SK-N-MC (cell line): ENCODE data around the gene CD300E.
"Not testable (repeated sequence)": the region's sequence is repeated elsewhere in the genome, so short reads cannot be mapped to it uniquely, and the experiment has no call there.

Experiments
- DNase-seq: peaks from one replicate; pipeline ENCODE4 v3.0.0-alpha.2; 2011; ENCODE audit warnings: low read depth, low spot score
- H3K27ac ChIP-seq: fragments of 200-600 bp; sonication (generic); 2 replicates; pipeline ENCODE4 v1.5.1; 2016; ENCODE audit warnings: mixed run types
- H3K36me3 ChIP-seq: fragments of 200-600 bp; sonication (generic); 2 replicates; pipeline ENCODE4 v1.6.1; 2017; ENCODE audit warnings: antibody characterized with exemption, low read length, mixed read lengths; ENCODE audit not compliant: insufficient read depth
- H3K4me3 ChIP-seq: fragments of 200-600 bp; sonication (generic); 2 replicates; pipeline ENCODE4 v1.5.1; 2016
- H3K9ac ChIP-seq: fragments of 200-600 bp; sonication (generic); 2 replicates; pipeline ENCODE4 v1.8.0; 2017; ENCODE audit warnings: mixed run types, mixed read lengths; ENCODE audit not compliant: insufficient read length
- H3K9me3 ChIP-seq: fragments of 200-600 bp; sonication (generic); 2 replicates; pipeline ENCODE4 v1.6.1; 2017; ENCODE audit warnings: low read depth, mild to moderate bottlenecking, antibody characterized with exemption, low read length, moderate library complexity, mixed read lengths
- EZH2 ChIP-seq: fragments of 200-600 bp; sonication (generic); IDR thresholded peaks from one replicate; pipeline ENCODE4 v1.6.1; 2017; ENCODE audit warnings: antibody characterized with exemption
- FOXP2 ChIP-seq: optimal IDR thresholded peaks from 2 replicates; pipeline ENCODE3; 2011; ENCODE audit warnings: mild to moderate bottlenecking, moderate library complexity; ENCODE audit not compliant: insufficient read depth; ENCODE audit errors: extremely low read length, control extremely low read depth
- POLR2AphosphoS5 ChIP-seq: IDR thresholded peaks from 2 replicates; pipeline ENCODE4 v1.6.1; 2012; ENCODE audit warnings: mild to moderate bottlenecking, low read depth, low read length, borderline replicate concordance

The CD300E gene

GRCh38 chr17:74641224-74641957 lies 17.9 kb upstream of the CD300E start:
- Histone ChIP-seq H3K9me3 (no peaks in the 10 kb centered on the region), H3K27ac (no peak overlapping the region), H3K9ac (no peak overlapping the region), H3K36me3 (no peaks in the 10 kb centered on the region), H3K4me3 (no peak overlapping the region)
- TF ChIP-seq POLR2AphosphoS5 (no peak), FOXP2 (no peak), EZH2 (no peak)
- DNase-seq = no peak

GRCh38 chr17:74639704-74640151 lies 16.2 kb upstream of the CD300E start:
- no peak overlapping the region for H3K27ac ChIP-seq
- no peak overlapping the region for H3K9ac ChIP-seq
- H3K36me3 ChIP-seq = no peaks in the 10 kb centered on the region
- no peaks in the 10 kb centered on the region for H3K9me3 ChIP-seq
- TF ChIP-seq POLR2AphosphoS5 (no peak), FOXP2 (no peak), EZH2 (no peak)
- DNase-seq = no peak
- H3K4me3 ChIP-seq = no peak overlapping the region

GRCh38 chr17:74637926-74638325 lies 14.4 kb upstream of the CD300E start:
- no peaks in the 10 kb centered on the region for H3K9me3 ChIP-seq
- H3K4me3 ChIP-seq = no peak overlapping the region
- no peak for DNase-seq
- no peak overlapping the region for H3K27ac ChIP-seq
- TF ChIP-seq EZH2 = no peak
- TF ChIP-seq POLR2AphosphoS5 = no peak
- no peak for TF ChIP-seq FOXP2
- no peak overlapping the region for H3K9ac ChIP-seq
- no peaks in the 10 kb centered on the region for H3K36me3 ChIP-seq

- no peak overlapping the region for H3K9ac ChIP-seq
- H3K9me3 ChIP-seq = no peaks in the 10 kb centered on the region
- H3K4me3 ChIP-seq = no peak overlapping the region
- H3K36me3 ChIP-seq = no peaks in the 10 kb centered on the region
- TF ChIP-seq FOXP2 (no peak), POLR2AphosphoS5 (no peak)
- H3K27ac ChIP-seq = no peak overlapping the region
- DNase-seq = no peak
These were observed 13.7 kb upstream of the CD300E start for GRCh38 chr17:74637265-74637664.

- not testable (repeated sequence) for H3K36me3 ChIP-seq, DNase-seq, H3K9me3 ChIP-seq, H3K27ac ChIP-seq, H3K9ac ChIP-seq, H3K4me3 ChIP-seq
These were observed 13.1 kb upstream of the CD300E start for GRCh38 chr17:74636541-74637085.

GRCh38 chr17:74635418-74635817 lies 11.9 kb upstream of the CD300E start:
- no peak overlapping the region for H3K9ac ChIP-seq
- no peaks in the 10 kb centered on the region for H3K36me3 ChIP-seq
- H3K4me3 ChIP-seq = no peak overlapping the region
- DNase-seq = no peak
- TF ChIP-seq FOXP2 = no peak
- TF ChIP-seq EZH2 = no peak
- TF ChIP-seq POLR2AphosphoS5 = no peak
- H3K9me3 ChIP-seq = no peaks in the 10 kb centered on the region
- H3K27ac ChIP-seq = no peak overlapping the region

GRCh38 chr17:74633326-74633725 lies 9.8 kb upstream of the CD300E start:
- Histone ChIP-seq H3K9me3 (no peaks in the 10 kb centered on the region), H3K36me3 (no peaks in the 10 kb centered on the region), H3K9ac (no peak overlapping the region), H3K4me3 (no peak overlapping the region), H3K27ac (no peak overlapping the region)
- TF ChIP-seq EZH2 (no peak), POLR2AphosphoS5 (no peak), FOXP2 (no peak)
- no peak for DNase-seq

- H3K27ac ChIP-seq = no peak overlapping the region
- no peak overlapping the region for H3K9ac ChIP-seq
- no peak for DNase-seq
- H3K4me3 ChIP-seq = no peak overlapping the region
- TF ChIP-seq EZH2 (no peak), FOXP2 (no peak), POLR2AphosphoS5 (no peak)
- H3K36me3 ChIP-seq = no peaks in the 10 kb centered on the region
- no peaks in the 10 kb centered on the region for H3K9me3 ChIP-seq
These were observed 9.1 kb upstream of the CD300E start for GRCh38 chr17:74632617-74633016.
